GM18909 (cell line): ENCODE results near the gene CUEDC1.
A peak's percentile ranks its signal among the peaks of the same experiment; 100 is the strongest.
"Not testable (repeated sequence)": the region's sequence is repeated elsewhere in the genome, so short reads cannot be mapped to it uniquely, and the experiment has no call there.

Experiments
- ATAC-seq: cut with Tn5 transposase; IDR thresholded peaks from one replicate; pipeline ENCODE4 v1.9.1; 2021; ENCODE audit warnings: mild to moderate bottlenecking; ENCODE audit not compliant: unreplicated experiment, poor library complexity

The CUEDC1 gene

GRCh38 chr17:57962279-57963148, 7.3 kb upstream of the CUEDC1 start:
- no peak for ATAC-seq

GRCh38 chr17:57959929-57960328, 4.7 kb upstream of the CUEDC1 start:
- ATAC-seq, result no peak

- ATAC-seq, result not testable (repeated sequence)
Measured at GRCh38 chr17:57958391-57958790, 3.2 kb upstream of the CUEDC1 start.

- ATAC-seq, result no peak
Measured at GRCh38 chr17:57957886-57958285, 2.7 kb upstream of the CUEDC1 start.

GRCh38 chr17:57957120-57957850, 2.1 kb upstream of the CUEDC1 start:
- no peak for ATAC-seq

- peak; percentile 72 for ATAC-seq
Measured at GRCh38 chr17:57956291-57957119, 1.3 kb upstream of the CUEDC1 start.

- ATAC-seq, result no peak
Measured at GRCh38 chr17:57954397-57955182, 622 bp downstream of the CUEDC1 start.

GRCh38 chr17:57953705-57954396, 1.4 kb downstream of the CUEDC1 start:
- ATAC-seq, result no peak

- no peak for ATAC-seq
Measured at GRCh38 chr17:57953219-57953618, 2.0 kb downstream of the CUEDC1 start.

GRCh38 chr17:57949649-57950048, 5.6 kb downstream of the CUEDC1 start:
- no peak for ATAC-seq

GRCh38 chr17:57948555-57949420, 6.4 kb downstream of the CUEDC1 start:
- ATAC-seq, result no peak

GRCh38 chr17:57948169-57948554, 7.0 kb downstream of the CUEDC1 start:
- no peak for ATAC-seq

GRCh38 chr17:57947369-57947768, 7.8 kb downstream of the CUEDC1 start:
- no peak for ATAC-seq

- ATAC-seq, result peak; percentile 84
Measured at GRCh38 chr17:57946798-57947358, 8.3 kb downstream of the CUEDC1 start.

- ATAC-seq, result no peak
Measured at GRCh38 chr17:57945996-57946797, 9.0 kb downstream of the CUEDC1 start.

GRCh38 chr17:57944908-57945307, 10.3 kb downstream of the CUEDC1 start:
- no peak for ATAC-seq

- ATAC-seq, result no peak
Measured at GRCh38 chr17:57943645-57944044, 11.6 kb downstream of the CUEDC1 start.
